PFSK-1 (cell line): ENCODE results near the gene MARCKS. TPM values are rescaled to one million over a fixed set of nuclear protein-coding genes. Genes with fewer than 3 reads are reported as not detected.
A peak's percentile ranks its signal among the peaks of the same experiment; 100 is the strongest.

Source experiments
- FOXP2 ChIP-seq: optimal IDR thresholded peaks from 2 replicates; pipeline ENCODE3; 2011; ENCODE audit warnings: borderline replicate concordance, control low read depth, inconsistent platforms; ENCODE audit not compliant: insufficient read depth; ENCODE audit errors: extremely low read length, extremely low read depth
- POLR2AphosphoS5 ChIP-seq: IDR thresholded peaks from 2 replicates; pipeline ENCODE4 v1.6.1; 2012; ENCODE audit warnings: low read depth, mild to moderate bottlenecking, control low read depth, low read length, moderate library complexity
- SIN3A ChIP-seq: IDR thresholded peaks from 2 replicates; pipeline ENCODE4 v1.6.1; 2012; ENCODE audit warnings: mild to moderate bottlenecking, low read length, moderate library complexity, borderline replicate concordance; ENCODE audit not compliant: insufficient read depth
- TAF1 ChIP-seq: IDR thresholded peaks from 2 replicates; pipeline ENCODE4 v1.6.1; 2012; ENCODE audit warnings: low read length, control low read depth, borderline replicate concordance; ENCODE audit not compliant: insufficient read depth
- polyA plus RNA-seq: library from polyadenylated mRNA; unstranded; fragments of >200 nt; gene quantifications from one replicate; pipeline ENCODE4 v1.2.1, GENCODE V29; 2012; ENCODE audit warnings: low read depth, missing spikeins; ENCODE audit not compliant: insufficient read length
- TF ChIP-seq, protein P1 (sequence below), 2 experiments: IDR thresholded peaks; 2 replicates each; pipeline versions ENCODE4 v1.6.1 to v1.8.0; 2011 to 2012; ENCODE audit warnings: low read depth in 2 of 2, low read length in 2 of 2, control low read depth in 1 of 2, inconsistent platforms in 1 of 2, mild to moderate bottlenecking in 1 of 2, moderate library complexity in 1 of 2; ENCODE audit not compliant: insufficient read depth in 1 of 2

Gene MARCKS, protein sequence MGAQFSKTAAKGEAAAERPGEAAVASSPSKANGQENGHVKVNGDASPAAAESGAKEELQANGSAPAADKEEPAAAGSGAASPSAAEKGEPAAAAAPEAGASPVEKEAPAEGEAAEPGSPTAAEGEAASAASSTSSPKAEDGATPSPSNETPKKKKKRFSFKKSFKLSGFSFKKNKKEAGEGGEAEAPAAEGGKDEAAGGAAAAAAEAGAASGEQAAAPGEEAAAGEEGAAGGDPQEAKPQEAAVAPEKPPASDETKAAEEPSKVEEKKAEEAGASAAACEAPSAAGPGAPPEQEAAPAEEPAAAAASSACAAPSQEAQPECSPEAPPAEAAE
- 63.1 TPM for polyA plus RNA-seq

DNA sequence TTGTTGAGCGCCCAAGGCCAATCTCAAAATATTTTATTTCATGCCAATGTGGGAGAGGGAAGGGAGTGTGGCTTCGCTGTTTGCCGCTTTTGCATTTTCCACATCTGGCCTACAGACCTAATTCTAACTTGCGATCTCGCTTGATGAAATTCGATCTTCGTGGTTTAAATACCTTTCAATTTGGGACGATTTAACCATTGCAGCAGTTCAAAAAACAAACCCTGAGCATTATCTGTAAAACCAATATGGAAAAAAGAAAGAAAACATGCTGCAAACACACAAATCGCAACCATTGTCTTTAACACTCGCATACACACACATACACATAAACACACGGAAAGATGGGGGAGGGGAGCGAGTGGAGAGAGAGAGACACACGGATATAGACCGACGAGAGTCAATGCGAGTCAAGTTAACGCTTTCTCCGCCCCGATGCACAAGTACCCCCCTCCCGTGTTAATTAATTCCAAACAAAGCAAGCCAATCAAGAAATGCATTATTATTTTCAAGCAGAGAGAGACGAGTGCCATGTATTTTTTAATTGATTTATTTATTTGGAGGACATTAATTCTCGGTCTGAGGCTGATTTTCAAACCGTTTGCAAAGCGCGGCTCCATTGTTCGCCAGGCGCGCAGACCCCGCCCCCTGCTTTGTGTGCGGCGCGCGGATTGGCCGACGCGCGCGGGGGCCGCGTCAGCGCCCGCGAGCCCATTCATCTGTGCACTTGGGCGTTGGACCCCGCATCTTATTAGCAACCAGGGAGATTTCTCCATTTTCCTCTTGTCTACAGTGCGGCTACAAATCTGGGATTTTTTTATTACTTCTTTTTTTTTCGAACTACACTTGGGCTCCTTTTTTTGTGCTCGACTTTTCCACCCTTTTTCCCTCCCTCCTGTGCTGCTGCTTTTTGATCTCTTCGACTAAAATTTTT is at the start of gene MARCKS:
Gene MARCKS, plus strand, starts transcription at position 721 of the 931 bp plus-strand sequence. CDS start 401 bp downstream, outside the sequence.
- TF ChIP-seq, protein P1, sequence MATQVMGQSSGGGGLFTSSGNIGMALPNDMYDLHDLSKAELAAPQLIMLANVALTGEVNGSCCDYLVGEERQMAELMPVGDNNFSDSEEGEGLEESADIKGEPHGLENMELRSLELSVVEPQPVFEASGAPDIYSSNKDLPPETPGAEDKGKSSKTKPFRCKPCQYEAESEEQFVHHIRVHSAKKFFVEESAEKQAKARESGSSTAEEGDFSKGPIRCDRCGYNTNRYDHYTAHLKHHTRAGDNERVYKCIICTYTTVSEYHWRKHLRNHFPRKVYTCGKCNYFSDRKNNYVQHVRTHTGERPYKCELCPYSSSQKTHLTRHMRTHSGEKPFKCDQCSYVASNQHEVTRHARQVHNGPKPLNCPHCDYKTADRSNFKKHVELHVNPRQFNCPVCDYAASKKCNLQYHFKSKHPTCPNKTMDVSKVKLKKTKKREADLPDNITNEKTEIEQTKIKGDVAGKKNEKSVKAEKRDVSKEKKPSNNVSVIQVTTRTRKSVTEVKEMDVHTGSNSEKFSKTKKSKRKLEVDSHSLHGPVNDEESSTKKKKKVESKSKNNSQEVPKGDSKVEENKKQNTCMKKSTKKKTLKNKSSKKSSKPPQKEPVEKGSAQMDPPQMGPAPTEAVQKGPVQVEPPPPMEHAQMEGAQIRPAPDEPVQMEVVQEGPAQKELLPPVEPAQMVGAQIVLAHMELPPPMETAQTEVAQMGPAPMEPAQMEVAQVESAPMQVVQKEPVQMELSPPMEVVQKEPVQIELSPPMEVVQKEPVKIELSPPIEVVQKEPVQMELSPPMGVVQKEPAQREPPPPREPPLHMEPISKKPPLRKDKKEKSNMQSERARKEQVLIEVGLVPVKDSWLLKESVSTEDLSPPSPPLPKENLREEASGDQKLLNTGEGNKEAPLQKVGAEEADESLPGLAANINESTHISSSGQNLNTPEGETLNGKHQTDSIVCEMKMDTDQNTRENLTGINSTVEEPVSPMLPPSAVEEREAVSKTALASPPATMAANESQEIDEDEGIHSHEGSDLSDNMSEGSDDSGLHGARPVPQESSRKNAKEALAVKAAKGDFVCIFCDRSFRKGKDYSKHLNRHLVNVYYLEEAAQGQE (IDR thresholded peaks at IDR 0.05; ENCODE audit: insufficient read depth in 1 of 2, low read depth in 2 of 2, low read length in 2 of 2), result peak in 1 of 2 experiments; percentile 65; a peak in 2 of 4 replicates
- peak; percentile 98 for TF ChIP-seq POLR2AphosphoS5
- peak; percentile 77; the same call in 1 of the 2 replicates for TF ChIP-seq SIN3A
- TF ChIP-seq TAF1, result peak; percentile 98
- TF ChIP-seq FOXP2, result no peak

DNA sequence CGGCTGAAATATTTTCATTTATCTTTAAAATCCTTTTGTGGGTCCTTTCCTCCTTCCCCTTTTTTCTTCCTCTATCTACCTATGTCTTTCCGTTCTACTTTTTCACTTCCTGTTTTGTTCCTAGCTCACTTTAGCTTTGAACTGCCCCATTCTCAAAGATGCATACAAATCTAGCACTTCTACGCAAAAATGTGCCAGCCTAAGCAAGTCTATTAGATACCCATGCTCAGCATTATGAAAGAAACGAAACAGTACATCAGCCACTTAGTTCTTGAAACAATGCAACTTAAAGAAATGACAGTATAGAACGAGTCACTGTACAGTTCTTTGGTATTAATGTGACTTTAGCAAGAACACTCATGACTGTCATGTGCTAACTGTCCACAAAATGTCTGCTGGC is 47.3 kb upstream of the MARCKS start:
- TF ChIP-seq, protein P1 (IDR thresholded peaks at IDR 0.05; ENCODE audit: insufficient read depth in 1 of 2, low read depth in 2 of 2, low read length in 2 of 2), result no peak
- no peak for TF ChIP-seq TAF1

DNA sequence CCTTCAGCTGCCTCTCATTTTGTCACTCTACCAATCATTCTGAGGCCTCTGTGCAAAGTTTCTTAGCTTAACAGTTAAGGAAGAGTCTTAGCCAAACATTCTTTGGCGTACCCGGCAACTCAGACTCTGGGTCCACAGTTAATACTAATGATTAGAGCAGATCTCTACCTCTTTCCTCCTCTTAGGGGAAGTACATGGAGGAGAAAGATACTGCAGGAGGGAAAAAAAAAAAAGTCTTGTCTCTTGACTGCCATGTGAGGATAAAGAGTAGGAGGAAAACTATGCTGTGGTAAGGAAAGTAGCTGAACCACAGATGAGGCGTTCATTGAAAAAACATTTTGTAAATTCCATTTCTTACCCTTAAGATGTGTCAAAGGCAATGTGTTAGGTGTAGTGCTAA is 44.0 kb upstream of the MARCKS start:
- TF ChIP-seq TAF1 (no peak), SIN3A (no peak), POLR2AphosphoS5 (no peak), FOXP2 (no peak)
- TF ChIP-seq, protein P1 (IDR thresholded peaks at IDR 0.05; ENCODE audit: insufficient read depth in 1 of 2, low read depth in 2 of 2, low read length in 2 of 2), result no peak

DNA sequence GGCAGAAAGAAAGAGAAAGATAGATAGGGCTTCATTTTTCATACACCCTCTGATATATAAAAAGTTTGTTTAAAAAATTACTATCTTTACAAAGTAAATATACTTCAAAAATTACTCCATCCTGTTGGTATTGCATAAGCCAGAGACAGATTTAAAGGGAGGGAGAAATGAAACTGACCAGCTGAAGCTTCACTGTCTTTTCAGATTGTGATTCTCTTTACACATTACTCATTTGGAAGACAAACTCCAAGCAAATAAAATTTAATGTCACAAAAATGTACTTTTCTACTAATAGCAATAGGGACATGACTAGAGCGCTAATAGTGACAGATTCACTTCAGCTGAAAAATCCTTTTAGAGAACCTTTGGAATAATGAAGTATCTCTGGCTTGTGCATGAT is 38.6 kb upstream of the MARCKS start:
- TF ChIP-seq POLR2AphosphoS5, result no peak
- no peak for TF ChIP-seq TAF1
- no peak for TF ChIP-seq FOXP2
- TF ChIP-seq, protein P1 (IDR thresholded peaks at IDR 0.05; ENCODE audit: insufficient read depth in 1 of 2, low read depth in 2 of 2, low read length in 2 of 2), result no peak
- no peak for TF ChIP-seq SIN3A
